Measurements from ENCODE around the gene CARTPT. TPM values are rescaled to one million over a fixed set of nuclear protein-coding genes. Genes with fewer than 3 reads are reported as not detected.

Gene CARTPT
- total and polyA plus RNA-seq, 2 donors (not counting 3 experiments of a cell fraction or from before 2014, with no cell fraction given) = not detected

GRCh38 chr5:71703941-71704340 lies 15.1 kb upstream of the CARTPT start:
- CTCF ChIA-PET = interaction anchor here (2.4 kb wide), 1 partner anchor 19 kb away, joined by 6 read pairs; no protein-coding TSS in a partner anchor
- H3K9me1 ChIP-seq (replicated peaks; ENCODE audit: control insufficient read depth, extremely low read depth, insufficient read depth, low read length) = no peaks in the 10 kb centered on the region
- FAIRE-seq (no peak), DNase-seq (ENCODE audit: low read depth, low spot score) (no peak)
- no TSS peak for BruUV-seq (replicated peaks)
- dilution Hi-C loops (cut with MboI; ENCODE audit: extremely low pct_ligation_motif_present, low sequenced_read_pairs) = no loop called here
- no peaks in the 10 kb centered on the region for H4K20me1 ChIP-seq (replicated peaks; ENCODE audit: control insufficient read depth, extremely low read depth, insufficient read depth, low read length)
- no peak overlapping the region for H3K9ac ChIP-seq (replicated peaks; ENCODE audit: extremely low read depth, insufficient read depth, low read length)
- H3K27me3 ChIP-seq (ENCODE audit: control insufficient read depth in 2 of 2, insufficient read depth in 2 of 2, low read length in 2 of 2) = peaks cover 37 to 43% of the 10 kb centered on the region in 2 experiments
- intact Hi-C loops (cut with micrococcal nuclease) = no loop called here
- TF ChIP-seq CTCF (IDR thresholded peaks at IDR 0.05; ENCODE audit: extremely low read depth in 1 of 2, insufficient read depth in 1 of 2, low read depth in 1 of 2, low read length in 2 of 2) (no peak), MAX (IDR thresholded peaks at IDR 0.05; ENCODE audit: insufficient read depth, insufficient read length) (no peak), EZH2 (IDR thresholded peaks at IDR 0.05; ENCODE audit: borderline replicate concordance, low read depth, low read length, severe bottlenecking) (no peak), POLR2AphosphoS5 (IDR thresholded peaks at IDR 0.05; ENCODE audit: insufficient read depth, low read depth, low read length) (no peak), FOS (IDR thresholded peaks at IDR 0.05; ENCODE audit: borderline replicate concordance, insufficient read depth, low read length) (no peak)
- H3K27ac ChIP-seq (ENCODE audit: insufficient read depth, low read depth, low read length) = no peak overlapping the region
- no peaks in the 10 kb centered on the region for H3K9me3 ChIP-seq (replicated peaks; ENCODE audit: control insufficient read depth, insufficient read depth, low read length)
- POLR2A ChIA-PET = no interaction called here
- no peak overlapping the region for H3K4me2 ChIP-seq (ENCODE audit: insufficient read depth, low read length)
- H3K4me3 ChIP-seq (replicated peaks in 1 of 3; ENCODE audit: insufficient read depth in 1 of 3, low read depth in 1 of 3, low read length in 3 of 3) = no peak overlapping the region
- peaks cover 15% of the 10 kb centered on the region for H3K4me1 ChIP-seq (ENCODE audit: control insufficient read depth, extremely low read depth, insufficient read depth, low read length)
- H3K79me2 ChIP-seq (ENCODE audit: control insufficient read depth, insufficient read depth, low read length) = no peaks in the 10 kb centered on the region
- no peaks in the 10 kb centered on the region for H3K36me3 ChIP-seq (ENCODE audit: control insufficient read depth in 2 of 2, extremely low read depth in 1 of 2, insufficient read depth in 2 of 2, low read length in 2 of 2)
- no peak overlapping the region for H2AFZ ChIP-seq (ENCODE audit: low read depth, low read length)

- Histone ChIP-seq H3K9ac (replicated peaks; ENCODE audit: extremely low read depth, insufficient read depth, low read length) (no peak overlapping the region), H3K4me1 (ENCODE audit: control insufficient read depth, extremely low read depth, insufficient read depth, low read length) (peaks cover 2% of the 10 kb centered on the region), H2AFZ (ENCODE audit: low read depth, low read length) (no peak overlapping the region), H3K36me3 (ENCODE audit: control insufficient read depth in 2 of 2, extremely low read depth in 1 of 2, insufficient read depth in 2 of 2, low read length in 2 of 2) (no peaks in the 10 kb centered on the region), H3K4me2 (ENCODE audit: insufficient read depth, low read length) (no peak overlapping the region), H3K27me3 (ENCODE audit: control insufficient read depth in 2 of 2, insufficient read depth in 2 of 2, low read length in 2 of 2) (peaks cover 44 to 50% of the 10 kb centered on the region in 2 experiments), H3K79me2 (ENCODE audit: control insufficient read depth, insufficient read depth, low read length) (no peaks in the 10 kb centered on the region), H4K20me1 (replicated peaks; ENCODE audit: control insufficient read depth, extremely low read depth, insufficient read depth, low read length) (no peaks in the 10 kb centered on the region), H3K27ac (ENCODE audit: insufficient read depth, low read depth, low read length) (no peak overlapping the region), H3K4me3 (replicated peaks in 1 of 3; ENCODE audit: insufficient read depth in 1 of 3, low read depth in 1 of 3, low read length in 3 of 3) (no peak overlapping the region), H3K9me3 (replicated peaks; ENCODE audit: control insufficient read depth, insufficient read depth, low read length) (no peaks in the 10 kb centered on the region), H3K9me1 (replicated peaks; ENCODE audit: control insufficient read depth, extremely low read depth, insufficient read depth, low read length) (no peaks in the 10 kb centered on the region)
- dilution Hi-C loops (cut with MboI; ENCODE audit: extremely low pct_ligation_motif_present, low sequenced_read_pairs) = no loop called here
- intact Hi-C loops (cut with micrococcal nuclease) = no loop called here
- ChIA-PET POLR2A (no interaction called here), CTCF (interaction anchor here (0.9 to 2.4 kb wide), 4 partner anchors 13 to 52 kb away, joined by 3 to 6 read pairs (median 3); no protein-coding TSS in a partner anchor)
- no peak for FAIRE-seq
- TF ChIP-seq MAX (IDR thresholded peaks at IDR 0.05; ENCODE audit: insufficient read depth, insufficient read length) (no peak), POLR2AphosphoS5 (IDR thresholded peaks at IDR 0.05; ENCODE audit: insufficient read depth, low read depth, low read length) (no peak), POLR2A (IDR thresholded peaks at IDR 0.05; ENCODE audit: low read depth, low read length) (no peak), EZH2 (IDR thresholded peaks at IDR 0.05; ENCODE audit: borderline replicate concordance, low read depth, low read length, severe bottlenecking) (no peak), JUN (IDR thresholded peaks at IDR 0.05; ENCODE audit: borderline replicate concordance, insufficient read depth, insufficient read length, low read depth) (no peak), MYC (IDR thresholded peaks at IDR 0.05; ENCODE audit: low read depth, low read length) (no peak)
- BruUV-seq (replicated peaks) = no TSS peak
- no peak for DNase-seq (ENCODE audit: low read depth, low spot score)
These were observed 13.7 kb upstream of the CARTPT start for GRCh38 chr5:71705421-71705820.
